ENCODE data around the gene SECISBP2L. TPM values are rescaled to one million over a fixed set of nuclear protein-coding genes. Genes with fewer than 3 reads are reported as not detected.

Gene SECISBP2L
- total RNA-seq: 10 to 100 TPM; 23.9 to 32.0 TPM

DNA sequence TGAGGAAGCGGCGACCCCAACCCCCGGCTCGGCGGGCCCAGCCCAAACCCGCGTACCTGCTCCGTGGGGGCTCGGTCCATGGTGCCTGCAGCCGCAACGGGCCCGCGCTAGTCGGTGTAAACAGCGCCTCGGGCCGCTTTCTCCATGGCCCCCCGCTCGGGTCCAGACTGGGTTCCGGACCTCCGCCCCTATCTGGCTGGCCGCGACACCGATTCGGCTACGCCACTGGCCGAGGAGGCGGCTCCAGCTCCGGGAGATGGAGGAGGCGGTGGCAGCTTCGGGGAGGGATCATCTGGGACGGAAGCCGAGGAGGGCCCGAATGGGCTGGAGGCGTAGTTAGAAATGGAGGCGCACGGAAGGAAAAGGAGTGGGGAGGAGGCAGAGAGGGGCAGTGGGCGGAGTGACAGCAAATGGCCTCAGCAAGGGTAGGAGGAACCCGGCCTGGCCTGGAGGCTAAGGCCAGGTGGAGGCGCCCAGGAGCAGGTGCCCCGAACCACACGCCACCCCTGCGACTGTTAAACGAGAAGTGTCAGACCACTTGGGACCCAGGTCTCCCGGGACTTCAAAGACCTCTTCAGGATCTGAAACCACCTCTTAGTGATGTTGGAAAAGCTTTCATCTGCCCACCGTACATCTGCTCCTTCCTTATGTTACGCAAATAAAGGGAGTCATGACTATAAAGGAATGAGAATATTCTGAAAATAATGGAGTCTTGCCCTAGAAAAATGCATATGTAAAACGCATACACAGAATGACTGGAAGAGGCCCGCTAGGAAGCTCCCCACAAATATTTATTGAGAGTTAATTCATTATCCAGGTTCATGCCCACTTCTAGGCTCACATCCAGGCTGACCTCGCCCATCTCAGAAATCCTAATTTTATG is at the start of gene SECISBP2L:
Gene SECISBP2L, minus strand, starts transcription at position 227 of the 883 bp plus-strand sequence. Its CDS starts 147 bp downstream, at position 80.
- peak within 1 kb of the TSS; percentile 74 to 88 (median 78) for H3K27ac ChIP-seq
- TF ChIP-seq CTCF (IDR thresholded peaks at IDR 0.05) (peak in 5 of 7 experiments; percentile 18 to 57 (median 46)), POLR2A (IDR thresholded peaks at IDR 0.05) (peak; percentile 66 to 93 (median 91))

GRCh38 chr15:49094923-49095322 is 48.7 kb upstream of the SECISBP2L start:
- Histone ChIP-seq H3K27ac (no peak overlapping the region), H3K4me1 (peaks cover 9% of the 10 kb centered on the region), H3K36me3 (replicated peaks in 1 of 2; ENCODE audit: insufficient read depth in 1 of 2, low read depth in 2 of 2) (no peaks in the 10 kb centered on the region), H3K9me3 (no peaks in the 10 kb centered on the region), H3K27me3 (no peaks in the 10 kb centered on the region), H3K4me3 (no peak overlapping the region)
- WGBS, 2 donors: 71 to 79% methylated on average over 1 of the region's 1 CpG
- TF ChIP-seq CTCF (IDR thresholded peaks at IDR 0.05) (no peak), POLR2A (IDR thresholded peaks at IDR 0.05) (no peak)
- no peak for ATAC-seq
- intact Hi-C loops (cut with DNase I): loop anchor here (10.0 kb wide), 1 partner anchor 60 kb away; no protein-coding TSS in a partner anchor
- no peak for DNase-seq

More for the DNA sequence above, at the start of gene SECISBP2L:
- H3K4me3 ChIP-seq: peak within 1 kb of the TSS; percentile 82 to 86
- no peaks in the 10 kb centered on the region for H3K27me3 ChIP-seq
- H3K36me3 ChIP-seq (replicated peaks in 1 of 2; ENCODE audit: insufficient read depth in 1 of 2, low read depth in 2 of 2): no peaks in the 10 kb centered on the region
- H3K4me1 ChIP-seq: peaks cover 22% of the 10 kb centered on the region
- WGBS, 2 donors: 3 to 9% methylated on average over 18 to 50 of the region's 50 CpGs
- H3K9me3 ChIP-seq: no peaks in the 10 kb centered on the region
- intact Hi-C loops (cut with DNase I): no loop called here
- ATAC-seq (peak; percentile 97), DNase-seq (peak; percentile 93 to 96 (median 94))

GRCh38 chr15:49093252-49094105 is 47.2 kb upstream of the SECISBP2L start:
- no peaks in the 10 kb centered on the region for H3K9me3 ChIP-seq
- intact Hi-C loops (cut with DNase I): loop anchor here (10.0 kb wide), 1 partner anchor 59 kb away; no protein-coding TSS in a partner anchor
- ATAC-seq: no peak
- TF ChIP-seq POLR2A (IDR thresholded peaks at IDR 0.05) (no peak), CTCF (IDR thresholded peaks at IDR 0.05) (no peak)
- no peak overlapping the region for H3K27ac ChIP-seq
- no peak overlapping the region for H3K4me3 ChIP-seq
- no peaks in the 10 kb centered on the region for H3K27me3 ChIP-seq
- H3K36me3 ChIP-seq (replicated peaks in 1 of 2; ENCODE audit: insufficient read depth in 1 of 2, low read depth in 2 of 2): no peaks in the 10 kb centered on the region
- DNase-seq: no peak
- H3K4me1 ChIP-seq: peaks cover 9% of the 10 kb centered on the region
- 77 to 87% methylated on average over 3 to 4 of the region's 4 CpGs for WGBS, 2 donors

DNA sequence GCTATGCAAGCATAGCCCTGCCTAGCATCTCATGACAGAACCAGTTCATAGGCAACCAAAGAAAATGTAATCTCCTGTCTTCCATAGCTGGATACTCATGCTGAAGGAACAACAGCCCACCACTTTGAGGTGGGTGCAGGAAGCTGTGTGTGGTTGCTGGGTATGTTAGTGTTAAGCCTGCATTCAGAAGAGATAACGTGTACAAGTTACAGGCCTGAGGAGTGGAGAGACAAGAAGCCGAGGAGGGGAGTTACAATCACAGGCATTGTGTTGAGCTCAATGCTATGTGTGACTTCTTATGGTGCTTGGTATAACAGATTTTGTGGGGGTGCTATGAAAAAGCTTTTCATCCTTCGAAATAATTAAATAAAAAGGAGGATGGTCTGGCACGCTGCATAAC is 42.8 kb upstream of the SECISBP2L start:
- H3K4me3 ChIP-seq: no peak overlapping the region
- WGBS, 2 donors: 84 to 91% methylated on average over 4 of the region's 4 CpGs
- ATAC-seq: no peak
- H3K36me3 ChIP-seq (replicated peaks in 1 of 2; ENCODE audit: insufficient read depth in 1 of 2, low read depth in 2 of 2): no peaks in the 10 kb centered on the region
- H3K27me3 ChIP-seq: no peaks in the 10 kb centered on the region
- DNase-seq: no peak
- intact Hi-C loops (cut with DNase I): no loop called here
- no peak overlapping the region for H3K27ac ChIP-seq
- no peaks in the 10 kb centered on the region for H3K9me3 ChIP-seq
- TF ChIP-seq CTCF (IDR thresholded peaks at IDR 0.05): no peak
- no peak for TF ChIP-seq POLR2A (IDR thresholded peaks at IDR 0.05)
- H3K4me1 ChIP-seq: peaks cover 11% of the 10 kb centered on the region
